ENCODE measurements around the gene CLTB. TPM values are rescaled to one million over a fixed set of nuclear protein-coding genes. Genes with fewer than 3 reads are reported as not detected.

The CLTB gene
- total and polyA plus RNA-seq, 2 donors (not counting 1 experiment from before 2014, with no cell fraction given), result 29.9 to 41.7 TPM

- H3K4me3 Mint-ChIP-seq, result no peak overlapping the region
- H3K4me1 Mint-ChIP-seq, result no peaks in the 10 kb centered on the region
- no peaks in the 10 kb centered on the region for H3K36me3 ChIP-seq (replicated peaks in 1 of 2; ENCODE audit: control extremely low read depth in 1 of 2, control insufficient read depth in 1 of 2, extremely low read depth in 1 of 2, insufficient read depth in 2 of 2, low read length in 1 of 2)
- no peak overlapping the region for H3K27ac Mint-ChIP-seq
- ATAC-seq (ENCODE audit: low read depth) (no peak), DNase-seq (no peak)
- H3K9me3 ChIP-seq (ENCODE audit: control extremely low read depth in 1 of 3, control insufficient read depth in 2 of 3, insufficient read depth in 1 of 3, low read length in 2 of 3), result peaks cover 0 to 3% (median 0%) of the 10 kb centered on the region in 3 donors
- H3K4me2 ChIP-seq (replicated peaks; ENCODE audit: low read depth, low read length, poor library complexity, severe bottlenecking), result no peak overlapping the region
- H3K27ac ChIP-seq (ENCODE audit: low read length in 2 of 2), result no peak overlapping the region
- no peaks in the 10 kb centered on the region for H4K20me1 ChIP-seq (ENCODE audit: control insufficient read depth, insufficient read depth, low read length, poor library complexity, severe bottlenecking)
- ChIA-PET CTCF (interaction anchor here (1.3 kb wide), 2 partner anchors 11 to 20 kb away, joined by 4 to 5 read pairs; partner anchors contain the start of gene FAF2), POLR2A (no interaction called here)
- no peak overlapping the region for H2AFZ ChIP-seq (ENCODE audit: insufficient read depth, low read depth, low read length, poor library complexity, severe bottlenecking)
- no peaks in the 10 kb centered on the region for H3K79me2 ChIP-seq (ENCODE audit: control insufficient read depth, insufficient read depth, low read length)
- no peak overlapping the region for H3K4me3 ChIP-seq (ENCODE audit: control extremely low read depth in 1 of 5, extremely low read depth in 1 of 5, insufficient read depth in 1 of 5, low read depth in 2 of 5, low read length in 4 of 5)
- 80% methylated on average over 3 of the region's 4 CpGs for WGBS (ENCODE audit: insufficient coverage)
- H3K27me3 Mint-ChIP-seq, result peaks cover 8% of the 10 kb centered on the region
- intact Hi-C loops (cut with micrococcal nuclease), result no loop called here
- H3K9ac ChIP-seq (ENCODE audit: low read length), result no peak overlapping the region
- peaks cover 0 to 3% (median 0%) of the 10 kb centered on the region in 4 experiments for H3K27me3 ChIP-seq (replicated peaks in 1 of 4; ENCODE audit: control extremely low read depth in 1 of 4, control insufficient read depth in 3 of 4, insufficient read depth in 4 of 4, low read length in 3 of 4)
- H3K9me3 Mint-ChIP-seq (ENCODE audit: insufficient read depth), result no peaks in the 10 kb centered on the region
- no peak for TF ChIP-seq EZH2 (IDR thresholded peaks at IDR 0.05; ENCODE audit: borderline replicate concordance, insufficient read depth, low read depth, low read length, poor library complexity, severe bottlenecking)
- TF ChIP-seq CTCF (IDR thresholded peaks at IDR 0.05), result no peak
- no peaks in the 10 kb centered on the region for H3K4me1 ChIP-seq (ENCODE audit: control insufficient read depth in 2 of 2, insufficient read depth in 2 of 2, low read length in 2 of 2)
Measured at GRCh38 chr5:176427971-176428370, 11.6 kb upstream of the CLTB start.

- Mint-ChIP-seq H3K4me3 (no peak overlapping the region), H3K27me3 (peaks cover 13% of the 10 kb centered on the region), H3K27ac (no peak overlapping the region), H3K4me1 (no peaks in the 10 kb centered on the region), H3K9me3 (ENCODE audit: insufficient read depth) (no peaks in the 10 kb centered on the region)
- no CpG with 5 or more reads among the region's 1 CpG for WGBS (ENCODE audit: insufficient coverage)
- H3K36me3 ChIP-seq (replicated peaks in 1 of 2; ENCODE audit: control extremely low read depth in 1 of 2, control insufficient read depth in 1 of 2, extremely low read depth in 1 of 2, insufficient read depth in 2 of 2, low read length in 1 of 2), result no peaks in the 10 kb centered on the region
- intact Hi-C loops (cut with micrococcal nuclease), result no loop called here
- POLR2A ChIA-PET, result no interaction called here
- H3K27me3 ChIP-seq (replicated peaks in 1 of 4; ENCODE audit: control extremely low read depth in 1 of 4, control insufficient read depth in 3 of 4, insufficient read depth in 4 of 4, low read length in 3 of 4), result peaks cover 0 to 3% (median 0%) of the 10 kb centered on the region in 4 experiments
- CTCF ChIA-PET, result no interaction called here
- ATAC-seq (ENCODE audit: low read depth) (no peak), DNase-seq (no peak)
- no peaks in the 10 kb centered on the region for H4K20me1 ChIP-seq (ENCODE audit: control insufficient read depth, insufficient read depth, low read length, poor library complexity, severe bottlenecking)
- H3K9ac ChIP-seq (ENCODE audit: low read length), result no peak overlapping the region
- no peak overlapping the region for H3K4me2 ChIP-seq (replicated peaks; ENCODE audit: low read depth, low read length, poor library complexity, severe bottlenecking)
- no peak overlapping the region for H3K27ac ChIP-seq (ENCODE audit: low read length in 2 of 2)
- H2AFZ ChIP-seq (ENCODE audit: insufficient read depth, low read depth, low read length, poor library complexity, severe bottlenecking), result no peak overlapping the region
- H3K4me1 ChIP-seq (ENCODE audit: control insufficient read depth in 2 of 2, insufficient read depth in 2 of 2, low read length in 2 of 2), result no peaks in the 10 kb centered on the region
- peaks cover 0 to 3% (median 0%) of the 10 kb centered on the region in 3 donors for H3K9me3 ChIP-seq (ENCODE audit: control extremely low read depth in 1 of 3, control insufficient read depth in 2 of 3, insufficient read depth in 1 of 3, low read length in 2 of 3)
- H3K79me2 ChIP-seq (ENCODE audit: control insufficient read depth, insufficient read depth, low read length), result no peaks in the 10 kb centered on the region
- no peak for TF ChIP-seq CTCF (IDR thresholded peaks at IDR 0.05)
- TF ChIP-seq EZH2 (IDR thresholded peaks at IDR 0.05; ENCODE audit: borderline replicate concordance, insufficient read depth, low read depth, low read length, poor library complexity, severe bottlenecking), result no peak
- no peak overlapping the region for H3K4me3 ChIP-seq (ENCODE audit: control extremely low read depth in 1 of 5, extremely low read depth in 1 of 5, insufficient read depth in 1 of 5, low read depth in 2 of 5, low read length in 4 of 5)
Measured at GRCh38 chr5:176426876-176427275, 10.5 kb upstream of the CLTB start.

Data from B cell (primary cell).